ENCODE data around the gene MINDY4. TPM values are rescaled to one million over a fixed set of nuclear protein-coding genes. Genes with fewer than 3 reads are reported as not detected.

Gene MINDY4
- total and polyA plus RNA-seq, 2 of the 13 experiments (the other 11 are each of a cell fraction or from before 2014, with no cell fraction given), result not detected

GRCh38 chr7:30906014-30906413 lies 134.8 kb downstream of the MINDY4 start (continued):
- TF ChIP-seq ZBTB37 (CRISPR knock-in tag; IDR thresholded peaks at IDR 0.05), result no peak
- no peak for TF ChIP-seq ZNF597 (CRISPR knock-in tag; IDR thresholded peaks at IDR 0.05)
- TF ChIP-seq ZNF136 (CRISPR knock-in tag; IDR thresholded peaks at IDR 0.05; ENCODE audit: low read depth), result no peak
- no peak for TF ChIP-seq TFAP4 (IDR thresholded peaks at IDR 0.05; ENCODE audit: borderline replicate concordance, low read depth)

GRCh38 chr7:30906515-30907240 lies 135.5 kb downstream of the MINDY4 start:
- Histone ChIP-seq H3K79me2 (ENCODE audit: insufficient read depth, low read length) (no peaks in the 10 kb centered on the region), H3K4me1 (ENCODE audit: insufficient read depth, low read length) (no peaks in the 10 kb centered on the region), H4K20me1 (ENCODE audit: insufficient read depth, low read length) (no peaks in the 10 kb centered on the region), H3K4me2 (ENCODE audit: low read depth, low read length) (no peak overlapping the region), H3K4me3 (replicated peaks in 1 of 3; ENCODE audit: insufficient read depth in 1 of 3, low read depth in 2 of 3, low read length in 3 of 3) (no peak overlapping the region), H3K9me3 (ENCODE audit: low read length) (no peaks in the 10 kb centered on the region), H3K27me3 (ENCODE audit: control insufficient read depth in 1 of 2, insufficient read depth in 2 of 2, low read length in 2 of 2) (peaks cover 0 to 3% of the 10 kb centered on the region in 2 experiments; a peak in 3 of 5 replicates), H3K9ac (ENCODE audit: insufficient read depth, low read depth, low read length) (no peak overlapping the region), H2AFZ (ENCODE audit: low read length) (no peak overlapping the region), H3K27ac (ENCODE audit: extremely low read length, insufficient read depth, low read length) (no peak overlapping the region), H3K36me3 (replicated peaks in 1 of 2; ENCODE audit: control insufficient read depth in 1 of 2, insufficient read depth in 2 of 2, low read length in 2 of 2) (no peaks in the 10 kb centered on the region)
- intact Hi-C loops (cut with micrococcal nuclease; ENCODE audit: unreplicated experiment), result no loop called here
- ATAC-seq, result no peak
- FAIRE-seq, result no peak
- DNase-seq (ENCODE audit: low spot score), result no peak
- BruUV-seq (replicated peaks), result no TSS peak
- WGBS (ENCODE audit: low lambda C conversion rate), result 25% methylated on average over 6 of the region's 11 CpGs
- ChIA-PET CTCF (ENCODE audit: low intra/inter-chr PET ratio, low total read pairs) (no interaction called here), POLR2A (no interaction called here)
- in situ Hi-C loops (cut with HindIII; ENCODE audit: extremely low pct_ligation_motif_present, low pct_unique_long_range_greater_than_20kb), result no loop called here
- TF ChIP-seq FOXO1 (CRISPR knock-in tag; IDR thresholded peaks at IDR 0.05) (no peak), MAFK (conservative IDR thresholded peaks at IDR 0.05 in 1 of 2, IDR thresholded peaks at IDR 0.05 in 1 of 2; ENCODE audit: low read length in 2 of 2) (no peak), ESRRA (CRISPR knock-in tag; IDR thresholded peaks at IDR 0.05; ENCODE audit: low read depth) (no peak), RFX5 (IDR thresholded peaks at IDR 0.05; ENCODE audit: low read depth, low read length) (no peak), MEF2D (CRISPR knock-in tag; IDR thresholded peaks at IDR 0.05) (no peak), ZNF3 (CRISPR knock-in tag; IDR thresholded peaks at IDR 0.05) (no peak), SMC3 (IDR thresholded peaks at IDR 0.05; ENCODE audit: low read length) (no peak), BRD4 (CRISPR knock-in tag; IDR thresholded peaks at IDR 0.05) (no peak)
- TF ChIP-seq, protein P1, sequence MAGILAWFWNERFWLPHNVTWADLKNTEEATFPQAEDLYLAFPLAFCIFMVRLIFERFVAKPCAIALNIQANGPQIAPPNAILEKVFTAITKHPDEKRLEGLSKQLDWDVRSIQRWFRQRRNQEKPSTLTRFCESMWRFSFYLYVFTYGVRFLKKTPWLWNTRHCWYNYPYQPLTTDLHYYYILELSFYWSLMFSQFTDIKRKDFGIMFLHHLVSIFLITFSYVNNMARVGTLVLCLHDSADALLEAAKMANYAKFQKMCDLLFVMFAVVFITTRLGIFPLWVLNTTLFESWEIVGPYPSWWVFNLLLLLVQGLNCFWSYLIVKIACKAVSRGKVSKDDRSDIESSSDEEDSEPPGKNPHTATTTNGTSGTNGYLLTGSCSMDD (CRISPR knock-in tag; IDR thresholded peaks at IDR 0.05), result no peak
- TF ChIP-seq, protein P2, sequence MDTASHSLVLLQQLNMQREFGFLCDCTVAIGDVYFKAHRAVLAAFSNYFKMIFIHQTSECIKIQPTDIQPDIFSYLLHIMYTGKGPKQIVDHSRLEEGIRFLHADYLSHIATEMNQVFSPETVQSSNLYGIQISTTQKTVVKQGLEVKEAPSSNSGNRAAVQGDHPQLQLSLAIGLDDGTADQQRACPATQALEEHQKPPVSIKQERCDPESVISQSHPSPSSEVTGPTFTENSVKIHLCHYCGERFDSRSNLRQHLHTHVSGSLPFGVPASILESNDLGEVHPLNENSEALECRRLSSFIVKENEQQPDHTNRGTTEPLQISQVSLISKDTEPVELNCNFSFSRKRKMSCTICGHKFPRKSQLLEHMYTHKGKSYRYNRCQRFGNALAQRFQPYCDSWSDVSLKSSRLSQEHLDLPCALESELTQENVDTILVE (CRISPR knock-in tag; IDR thresholded peaks at IDR 0.05), result no peak
- TF ChIP-seq, protein P3, sequence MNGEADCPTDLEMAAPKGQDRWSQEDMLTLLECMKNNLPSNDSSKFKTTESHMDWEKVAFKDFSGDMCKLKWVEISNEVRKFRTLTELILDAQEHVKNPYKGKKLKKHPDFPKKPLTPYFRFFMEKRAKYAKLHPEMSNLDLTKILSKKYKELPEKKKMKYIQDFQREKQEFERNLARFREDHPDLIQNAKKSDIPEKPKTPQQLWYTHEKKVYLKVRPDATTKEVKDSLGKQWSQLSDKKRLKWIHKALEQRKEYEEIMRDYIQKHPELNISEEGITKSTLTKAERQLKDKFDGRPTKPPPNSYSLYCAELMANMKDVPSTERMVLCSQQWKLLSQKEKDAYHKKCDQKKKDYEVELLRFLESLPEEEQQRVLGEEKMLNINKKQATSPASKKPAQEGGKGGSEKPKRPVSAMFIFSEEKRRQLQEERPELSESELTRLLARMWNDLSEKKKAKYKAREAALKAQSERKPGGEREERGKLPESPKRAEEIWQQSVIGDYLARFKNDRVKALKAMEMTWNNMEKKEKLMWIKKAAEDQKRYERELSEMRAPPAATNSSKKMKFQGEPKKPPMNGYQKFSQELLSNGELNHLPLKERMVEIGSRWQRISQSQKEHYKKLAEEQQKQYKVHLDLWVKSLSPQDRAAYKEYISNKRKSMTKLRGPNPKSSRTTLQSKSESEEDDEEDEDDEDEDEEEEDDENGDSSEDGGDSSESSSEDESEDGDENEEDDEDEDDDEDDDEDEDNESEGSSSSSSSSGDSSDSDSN (CRISPR knock-in tag; IDR thresholded peaks at IDR 0.05), result no peak

Measured in HepG2 (cell line).